Upper lobe of left lung (tissue), 4 donors: ENCODE data around the gene CFAP251.

ENCODE experiments used
- EP300 ChIP-seq, 4 donors: sonication (generic); formaldehyde crosslinking; IDR thresholded peaks; one replicate each; pipeline ENCODE4 v1.5.1; 2017; ENCODE audit warnings: antibody characterized with exemption in 4 of 4, control low read depth in 2 of 4
- POLR2A ChIP-seq, 4 donors: fragments of 450-650 bp; IDR thresholded peaks; one replicate each; pipeline ENCODE4 v1.5.1; 2016 to 2017; ENCODE audit warnings: antibody characterized with exemption in 4 of 4, mild to moderate bottlenecking in 2 of 4

DNA sequence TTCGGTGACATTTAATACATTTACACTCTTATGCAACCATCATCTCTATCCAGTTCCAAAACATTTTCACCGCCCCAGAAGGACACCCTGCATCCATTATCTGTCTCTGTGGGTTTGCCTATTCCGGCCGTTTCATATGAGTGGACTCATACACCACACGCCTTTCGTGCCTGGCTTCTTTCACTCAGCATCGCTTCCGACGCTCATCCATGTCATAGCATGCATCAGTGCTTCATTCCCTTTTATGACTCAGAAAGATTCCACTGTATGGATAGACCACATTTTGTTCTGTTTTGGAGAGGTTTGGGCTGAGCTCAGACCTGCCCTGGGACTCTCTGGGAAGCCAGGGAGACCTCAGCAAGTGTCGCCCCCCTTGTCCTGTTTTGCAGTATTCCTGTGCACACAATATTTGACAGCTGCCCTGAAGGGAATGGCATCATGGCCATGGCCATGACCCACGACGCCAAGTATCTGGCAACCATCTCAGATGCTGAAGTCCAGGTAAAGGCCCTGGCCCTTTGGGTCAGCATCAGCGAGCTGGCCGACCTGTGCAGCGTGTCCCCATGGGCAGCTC lies 23.8 kb downstream of the CFAP251 start:
- TF ChIP-seq EP300 (IDR thresholded peaks at IDR 0.05) = no peak
- no peak for TF ChIP-seq POLR2A (IDR thresholded peaks at IDR 0.05)
